Fibroblast of lung (primary cell): Measurements from ENCODE around the gene ITPR1. TPM values are rescaled to one million over a fixed set of nuclear protein-coding genes. Genes with fewer than 3 reads are reported as not detected.
A peak's percentile ranks its signal among the peaks of the same experiment; 100 is the strongest.

Experiments
- DNase-seq, 2 donors: peaks; one replicate each; pipeline versions ENCODE4 v3.0.0 to v3.0.0-alpha.2; 2010; ENCODE audit warnings: low read depth in 2 of 2
- H2AFZ ChIP-seq: 2 replicates; pipeline ENCODE4 v1.5.1; 2012; ENCODE audit warnings: low read length, control low read depth, inconsistent platforms
- H3K27ac ChIP-seq: 2 replicates; pipeline ENCODE4 v1.5.1; 2011; ENCODE audit warnings: low read length, control low read depth; ENCODE audit not compliant: insufficient read depth
- H3K27me3 ChIP-seq: 2 replicates; pipeline ENCODE4 v1.5.1; 2011; ENCODE audit warnings: mild to moderate bottlenecking, low read length; ENCODE audit not compliant: control insufficient read depth, insufficient read depth
- H3K36me3 ChIP-seq: 2 replicates; pipeline ENCODE4 v1.5.1; 2011; ENCODE audit warnings: low read length; ENCODE audit not compliant: control insufficient read depth, insufficient read depth
- H3K4me1 ChIP-seq: 2 replicates; pipeline ENCODE4 v1.5.1; 2011; ENCODE audit warnings: low read length; ENCODE audit not compliant: control insufficient read depth, insufficient read depth; ENCODE audit errors: extremely low read depth
- H3K4me2 ChIP-seq: 2 replicates; pipeline ENCODE4 v1.5.1; 2011; ENCODE audit warnings: low read length, control low read depth; ENCODE audit not compliant: insufficient read depth; ENCODE audit errors: extremely low read depth
- H3K4me3 ChIP-seq, 4 experiments: fragments of 200-600 bp in 1 of 4; sonication (generic) in 1 of 4; replicated peaks in 1 of 4; 2 replicates each; pipeline ENCODE4 v1.5.1; 2011 to 2016; ENCODE audit warnings: low read length in 4 of 4, low read depth in 3 of 4, mild to moderate bottlenecking in 3 of 4, control low read depth in 2 of 4, inconsistent platforms in 1 of 4, mixed read lengths in 1 of 4; ENCODE audit not compliant: insufficient read depth in 1 of 4; ENCODE audit errors: control extremely low read depth in 1 of 4
- H3K79me2 ChIP-seq: 2 replicates; pipeline ENCODE4 v1.5.1; 2012; ENCODE audit warnings: mild to moderate bottlenecking, low read length, inconsistent platforms; ENCODE audit not compliant: control insufficient read depth, insufficient read depth
- H3K9ac ChIP-seq: 2 replicates; pipeline ENCODE4 v1.5.1; 2011; ENCODE audit warnings: mild to moderate bottlenecking, low read length, control low read depth; ENCODE audit not compliant: insufficient read depth
- H3K9me3 ChIP-seq: 2 replicates; pipeline ENCODE4 v1.5.1; 2012; ENCODE audit warnings: low read depth, low read length; ENCODE audit not compliant: control insufficient read depth, insufficient read depth
- H4K20me1 ChIP-seq: 2 replicates; pipeline ENCODE4 v1.5.1; 2011; ENCODE audit warnings: low read length; ENCODE audit not compliant: control insufficient read depth, insufficient read depth; ENCODE audit errors: extremely low read depth
- EZH2 ChIP-seq: IDR thresholded peaks from 2 replicates; pipeline ENCODE4 v1.5.1; 2012; ENCODE audit warnings: low read length, control low read depth, mild to moderate bottlenecking; ENCODE audit errors: missing control alignments
- polyA plus RNA-seq, 2 donors: library from polyadenylated mRNA; depleted of rRNA in 1 of 2; stranded (reverse) in 1 of 2; unstranded in 1 of 2; fragments of >200 nt; gene quantifications; 2 replicates each; pipeline ENCODE4 v1.2.1, GENCODE V29; 2011 to 2012; ENCODE audit warnings: missing spikeins in 1 of 2
- total RNA-seq: library from RNA; depleted of rRNA; stranded (reverse); fragments of >200 nt; gene quantifications from 2 replicates; pipeline ENCODE4 v1.2.1, GENCODE V29; 2014
- TF ChIP-seq, protein P1 (sequence below), 2 donors: IDR thresholded peaks in 1 of 2; conservative IDR thresholded peaks in 1 of 2; 1 replicate in 1 of 2; 2 replicates in 1 of 2; pipeline ENCODE4 v1.5.1; 2011 to 2012; ENCODE audit warnings: low read length in 2 of 2, control low read depth in 1 of 2, inconsistent platforms in 1 of 2, low read depth in 1 of 2, mild to moderate bottlenecking in 1 of 2

Gene ITPR1
- total and polyA plus RNA-seq, 2 donors (not counting 1 experiment from before 2014, with no cell fraction given), result 19.2 to 87.0 TPM

- no peak for TF ChIP-seq EZH2
- TF ChIP-seq, protein P1, sequence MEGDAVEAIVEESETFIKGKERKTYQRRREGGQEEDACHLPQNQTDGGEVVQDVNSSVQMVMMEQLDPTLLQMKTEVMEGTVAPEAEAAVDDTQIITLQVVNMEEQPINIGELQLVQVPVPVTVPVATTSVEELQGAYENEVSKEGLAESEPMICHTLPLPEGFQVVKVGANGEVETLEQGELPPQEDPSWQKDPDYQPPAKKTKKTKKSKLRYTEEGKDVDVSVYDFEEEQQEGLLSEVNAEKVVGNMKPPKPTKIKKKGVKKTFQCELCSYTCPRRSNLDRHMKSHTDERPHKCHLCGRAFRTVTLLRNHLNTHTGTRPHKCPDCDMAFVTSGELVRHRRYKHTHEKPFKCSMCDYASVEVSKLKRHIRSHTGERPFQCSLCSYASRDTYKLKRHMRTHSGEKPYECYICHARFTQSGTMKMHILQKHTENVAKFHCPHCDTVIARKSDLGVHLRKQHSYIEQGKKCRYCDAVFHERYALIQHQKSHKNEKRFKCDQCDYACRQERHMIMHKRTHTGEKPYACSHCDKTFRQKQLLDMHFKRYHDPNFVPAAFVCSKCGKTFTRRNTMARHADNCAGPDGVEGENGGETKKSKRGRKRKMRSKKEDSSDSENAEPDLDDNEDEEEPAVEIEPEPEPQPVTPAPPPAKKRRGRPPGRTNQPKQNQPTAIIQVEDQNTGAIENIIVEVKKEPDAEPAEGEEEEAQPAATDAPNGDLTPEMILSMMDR (conservative IDR thresholded peaks at IDR 0.05 in 1 of 2, IDR thresholded peaks at IDR 0.05 in 1 of 2; ENCODE audit: low read depth in 1 of 2, low read length in 2 of 2), result no peak
- no peaks in the 10 kb centered on the region for H3K27me3 ChIP-seq
- no peak overlapping the region for H3K9ac ChIP-seq
Observed at GRCh38 chr3:4586381-4586780, 93.2 kb downstream of the ITPR1 start.

GRCh38 chr3:4587061-4587837, 94.1 kb downstream of the ITPR1 start:
- no peak overlapping the region for H3K4me3 ChIP-seq
- no peaks in the 10 kb centered on the region for H4K20me1 ChIP-seq
- no peak for TF ChIP-seq EZH2
- TF ChIP-seq, protein P1 (conservative IDR thresholded peaks at IDR 0.05 in 1 of 2, IDR thresholded peaks at IDR 0.05 in 1 of 2; ENCODE audit: low read depth in 1 of 2, low read length in 2 of 2), result no peak
- no peak overlapping the region for H2AFZ ChIP-seq
- H3K79me2 ChIP-seq, result no peaks in the 10 kb centered on the region
- no peaks in the 10 kb centered on the region for H3K9me3 ChIP-seq
- H3K4me2 ChIP-seq, result no peak overlapping the region
- no peak overlapping the region for H3K9ac ChIP-seq
- peaks cover 16% of the 10 kb centered on the region for H3K4me1 ChIP-seq
- no peaks in the 10 kb centered on the region for H3K27me3 ChIP-seq
- peak in 1 of 2 donors; percentile 31 for DNase-seq
- H3K36me3 ChIP-seq, result no peaks in the 10 kb centered on the region
- H3K27ac ChIP-seq, result no peak overlapping the region

More at GRCh38 chr3:4586381-4586780, 93.2 kb downstream of the ITPR1 start:
- peaks cover 16% of the 10 kb centered on the region for H3K4me1 ChIP-seq
- no peak overlapping the region for H3K4me3 ChIP-seq
- no peak for DNase-seq
- H3K27ac ChIP-seq, result no peak overlapping the region
- no peak overlapping the region for H2AFZ ChIP-seq
- H3K79me2 ChIP-seq, result no peaks in the 10 kb centered on the region
- H4K20me1 ChIP-seq, result no peaks in the 10 kb centered on the region
- H3K36me3 ChIP-seq, result no peaks in the 10 kb centered on the region
- no peaks in the 10 kb centered on the region for H3K9me3 ChIP-seq
- H3K4me2 ChIP-seq, result no peak overlapping the region

DNA sequence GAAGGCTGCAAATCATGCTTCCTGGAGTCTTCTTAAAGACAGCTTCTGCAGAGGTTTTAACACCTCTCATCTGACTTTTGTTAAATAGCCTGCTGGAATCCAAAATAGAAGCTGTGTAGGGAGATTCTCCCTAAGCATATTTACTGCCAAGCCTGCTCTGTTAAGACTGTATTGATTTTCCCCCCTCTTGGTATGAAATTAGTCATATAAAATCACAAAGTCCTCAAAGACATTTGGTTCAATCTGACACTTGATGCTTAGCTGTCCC, 94.6 kb downstream of the ITPR1 start:
- no peaks in the 10 kb centered on the region for H4K20me1 ChIP-seq
- peaks cover 12% of the 10 kb centered on the region for H3K4me1 ChIP-seq
- H3K27me3 ChIP-seq, result no peaks in the 10 kb centered on the region
- DNase-seq, result no peak
- H2AFZ ChIP-seq, result no peak overlapping the region
- no peak overlapping the region for H3K4me2 ChIP-seq
- no peaks in the 10 kb centered on the region for H3K36me3 ChIP-seq
- H3K27ac ChIP-seq, result no peak overlapping the region
- no peaks in the 10 kb centered on the region for H3K9me3 ChIP-seq
- H3K4me3 ChIP-seq, result no peak overlapping the region
- no peak overlapping the region for H3K9ac ChIP-seq
- H3K79me2 ChIP-seq, result no peaks in the 10 kb centered on the region
- TF ChIP-seq, protein P1 (conservative IDR thresholded peaks at IDR 0.05 in 1 of 2, IDR thresholded peaks at IDR 0.05 in 1 of 2; ENCODE audit: low read depth in 1 of 2, low read length in 2 of 2), result no peak
- no peak for TF ChIP-seq EZH2
